DMS53 treated with DMSO at 0.1 percent for 48 hours (cell line): ENCODE measurements around the gene SPG7.

Source experiments
- DNase-seq: peaks from one replicate; lab custom pipeline; 2025; ENCODE audit not compliant: unreplicated experiment; lab: John Stamatoyannopoulos, UW

SPG7 gene

GRCh38 chr16:89511374-89511773 is 3.2 kb downstream of the SPG7 start:
- DNase-seq: no peak

- DNase-seq: no peak
These were observed 4.2 kb downstream of the SPG7 start for GRCh38 chr16:89512453-89512852.

GRCh38 chr16:89517128-89517527 is 8.9 kb downstream of the SPG7 start:
- no peak for DNase-seq

GRCh38 chr16:89519881-89520280 is 11.7 kb downstream of the SPG7 start:
- DNase-seq: no peak

- no peak for DNase-seq
These were observed 14.1 kb downstream of the SPG7 start for GRCh38 chr16:89522287-89522686.

GRCh38 chr16:89523680-89524344 is 15.6 kb downstream of the SPG7 start:
- no peak for DNase-seq

GRCh38 chr16:89525146-89525913 is 17.1 kb downstream of the SPG7 start:
- DNase-seq: no peak

GRCh38 chr16:89529097-89529496 is 20.9 kb downstream of the SPG7 start:
- no peak for DNase-seq

GRCh38 chr16:89530401-89531381 is 22.5 kb downstream of the SPG7 start:
- DNase-seq: no peak

- no peak for DNase-seq
These were observed 23.8 kb downstream of the SPG7 start for GRCh38 chr16:89531821-89532526.

- no peak for DNase-seq
These were observed 26.1 kb downstream of the SPG7 start for GRCh38 chr16:89534252-89534756.

GRCh38 chr16:89536371-89536770 is 28.2 kb downstream of the SPG7 start:
- DNase-seq: no peak

GRCh38 chr16:89536886-89537548 is 28.8 kb downstream of the SPG7 start:
- no peak for DNase-seq

GRCh38 chr16:89537549-89537925 is 29.3 kb downstream of the SPG7 start:
- DNase-seq: no peak

- DNase-seq: no peak
These were observed 30.1 kb downstream of the SPG7 start for GRCh38 chr16:89538286-89538685.

GRCh38 chr16:89540557-89540956 is 32.4 kb downstream of the SPG7 start:
- no peak for DNase-seq

- DNase-seq: no peak
These were observed 33.6 kb downstream of the SPG7 start for GRCh38 chr16:89541792-89542191.

GRCh38 chr16:89544113-89544512 is 35.9 kb downstream of the SPG7 start:
- no peak for DNase-seq

- DNase-seq: no peak
These were observed 36.5 kb downstream of the SPG7 start for GRCh38 chr16:89544713-89545043.
